ENCODE measurements around the gene PLA2R1.

PLA2R1 gene

GRCh38 chr2:160028431-160029269 is 33.8 kb downstream of the PLA2R1 start:
- no peak for DNase-seq

- no peak for DNase-seq
Measured at GRCh38 chr2:160022162-160022561, 40.3 kb downstream of the PLA2R1 start.

- no peak for DNase-seq
Measured at GRCh38 chr2:160019374-160020090, 42.9 kb downstream of the PLA2R1 start.

- DNase-seq: no peak
Measured at GRCh38 chr2:160015746-160016145, 46.7 kb downstream of the PLA2R1 start.

- DNase-seq: no peak
Measured at GRCh38 chr2:160014227-160014626, 48.2 kb downstream of the PLA2R1 start.

DNA sequence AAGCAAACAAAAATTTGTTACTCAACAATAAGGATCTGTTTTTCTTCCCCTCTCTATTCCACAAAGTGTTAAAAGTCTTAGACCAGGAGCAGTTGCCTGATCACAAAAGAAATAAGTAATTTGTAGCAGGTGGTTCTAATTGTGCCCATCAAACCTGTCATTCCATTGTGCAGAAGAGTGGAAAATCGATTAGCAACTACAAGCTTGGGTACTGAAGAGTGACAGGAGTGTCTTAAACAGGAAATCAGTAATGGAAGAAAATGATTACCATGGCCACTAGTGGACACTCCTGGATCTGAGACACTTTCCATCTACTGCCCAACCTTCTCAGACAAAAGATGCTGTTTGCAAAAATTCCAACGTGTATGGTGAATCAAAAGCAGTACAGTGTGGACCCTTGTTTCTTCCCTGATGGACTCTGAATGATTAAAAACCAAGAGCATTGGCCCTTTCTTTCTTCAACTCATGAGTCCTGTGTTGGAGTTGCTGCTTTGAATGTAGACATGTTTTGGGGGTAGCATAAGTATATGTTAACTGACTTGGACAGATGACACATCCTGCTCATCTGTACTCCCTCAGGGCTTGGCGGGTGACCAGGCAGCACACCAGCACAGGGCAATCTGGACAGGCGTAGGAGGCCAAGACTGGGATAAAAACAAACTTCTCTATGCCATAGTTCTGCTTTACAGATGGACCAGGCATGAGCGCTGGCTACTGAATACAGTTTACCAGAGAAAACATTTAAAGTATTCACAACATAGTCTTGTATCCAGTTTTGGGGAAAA is 51.9 kb downstream of the PLA2R1 start:
- no peak for DNase-seq

DNA sequence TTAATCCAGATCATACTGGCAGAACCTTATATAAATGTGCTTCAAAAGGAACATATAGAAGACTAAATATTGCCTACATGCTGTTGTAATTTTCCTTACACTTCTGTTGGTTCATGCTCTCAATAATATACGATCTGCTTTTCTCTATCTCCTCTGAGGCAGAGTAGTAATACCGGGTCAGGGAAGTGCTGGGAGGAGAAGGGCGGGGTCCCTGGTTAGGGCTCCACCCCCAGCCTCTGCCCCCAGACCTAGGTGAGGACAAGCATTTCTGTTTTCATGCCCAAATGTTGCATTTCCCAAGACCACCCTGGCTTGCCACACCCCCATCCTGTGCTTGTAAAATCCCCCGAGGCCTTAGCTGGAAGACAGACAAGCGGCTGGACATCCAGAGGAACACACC is 55.3 kb downstream of the PLA2R1 start:
- DNase-seq: no peak

DNA sequence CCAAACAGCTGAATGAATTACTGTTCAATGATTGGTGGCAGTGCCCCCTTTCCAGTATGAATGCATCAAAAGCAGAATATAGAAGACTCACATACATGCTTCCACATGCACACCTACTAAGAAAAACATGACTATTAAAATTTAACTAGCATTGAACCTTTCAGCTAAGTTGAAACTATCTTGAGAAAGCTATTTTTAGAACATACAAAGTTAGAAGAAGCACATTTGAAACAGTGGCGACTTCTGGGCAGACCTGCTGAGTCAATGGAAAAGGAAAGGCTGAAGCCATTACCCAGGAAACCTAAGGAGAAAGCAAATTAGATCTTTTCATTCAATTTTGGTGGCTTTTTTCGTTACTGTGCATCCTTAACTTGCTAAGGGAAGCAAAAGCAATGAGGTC is 55.9 kb downstream of the PLA2R1 start:
- DNase-seq: no peak

GRCh38 chr2:160005908-160006307 is 56.5 kb downstream of the PLA2R1 start:
- no peak for DNase-seq

DNA sequence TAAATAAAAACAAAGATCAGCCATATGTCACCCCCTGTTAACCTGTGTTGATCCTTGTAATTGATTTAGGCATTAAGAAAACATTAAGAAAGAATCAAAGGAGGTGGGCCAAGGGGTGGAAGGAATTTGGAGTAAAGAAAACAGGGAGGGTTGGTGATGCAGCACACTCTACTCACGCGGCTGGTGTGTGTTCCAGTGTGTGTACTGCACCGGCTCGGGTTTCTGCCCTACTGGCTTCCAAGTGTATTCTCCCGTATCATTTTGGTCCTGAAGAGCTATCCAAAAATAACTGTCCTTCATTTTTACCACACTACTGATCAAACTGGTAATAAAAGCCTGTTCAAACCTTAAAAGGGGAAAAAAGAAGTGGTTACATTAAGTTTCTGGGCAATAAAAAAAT is 56.9 kb downstream of the PLA2R1 start:
- no peak for DNase-seq

- no peak for DNase-seq
Measured at GRCh38 chr2:159998961-159999360, 63.5 kb downstream of the PLA2R1 start.

DNA sequence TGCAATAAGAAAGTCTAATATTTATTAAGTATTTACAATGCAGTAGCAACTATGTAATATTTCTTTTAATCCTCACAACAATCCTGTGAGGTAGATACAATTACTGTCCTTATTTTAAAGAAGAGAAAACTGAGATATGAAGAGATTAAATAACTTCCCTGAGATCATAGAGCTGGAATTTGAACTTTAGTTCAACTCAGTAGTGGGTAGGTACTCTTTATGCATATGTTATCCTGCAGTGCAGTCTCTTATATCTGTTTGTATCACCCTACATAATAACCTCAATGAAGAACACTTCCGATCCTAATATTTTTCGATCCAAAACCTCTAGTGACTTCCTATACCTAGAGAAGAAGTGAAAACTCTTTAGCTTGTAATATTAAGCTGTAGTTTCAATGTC is 64.2 kb downstream of the PLA2R1 start:
- DNase-seq: no peak

- DNase-seq: no peak
Measured at GRCh38 chr2:159996792-159997546, 65.4 kb downstream of the PLA2R1 start.

- DNase-seq: no peak
Measured at GRCh38 chr2:159995038-159995437, 67.4 kb downstream of the PLA2R1 start.

GRCh38 chr2:159989249-159989648 is 73.2 kb downstream of the PLA2R1 start:
- DNase-seq: no peak

DNA sequence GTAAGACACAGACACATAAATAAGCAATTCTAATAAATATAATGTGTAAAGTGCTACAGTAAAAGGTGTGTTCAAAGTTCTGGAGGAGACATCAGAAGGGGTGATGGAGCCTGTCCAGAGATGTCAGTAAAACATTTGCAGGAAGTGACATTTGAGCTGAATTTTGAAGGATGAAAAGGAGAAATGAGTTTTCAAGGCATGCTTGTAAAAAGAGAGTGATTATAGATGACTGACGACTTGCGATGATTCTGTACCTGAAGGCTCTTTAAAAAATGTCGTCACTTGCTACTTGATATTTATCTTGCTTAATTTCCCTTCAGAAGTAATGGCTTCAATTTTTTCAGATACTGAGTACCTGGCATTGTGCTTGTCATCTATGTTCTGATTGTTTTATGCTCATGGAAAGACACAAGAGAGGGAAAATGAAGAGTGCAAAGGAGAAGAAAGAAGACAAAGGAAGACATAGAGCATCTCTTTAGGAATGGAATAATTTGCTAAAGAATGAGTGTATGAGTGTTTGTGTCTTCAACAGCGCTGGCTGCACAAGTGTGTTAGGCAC is 73.9 kb downstream of the PLA2R1 start:
- DNase-seq: no peak

DNA sequence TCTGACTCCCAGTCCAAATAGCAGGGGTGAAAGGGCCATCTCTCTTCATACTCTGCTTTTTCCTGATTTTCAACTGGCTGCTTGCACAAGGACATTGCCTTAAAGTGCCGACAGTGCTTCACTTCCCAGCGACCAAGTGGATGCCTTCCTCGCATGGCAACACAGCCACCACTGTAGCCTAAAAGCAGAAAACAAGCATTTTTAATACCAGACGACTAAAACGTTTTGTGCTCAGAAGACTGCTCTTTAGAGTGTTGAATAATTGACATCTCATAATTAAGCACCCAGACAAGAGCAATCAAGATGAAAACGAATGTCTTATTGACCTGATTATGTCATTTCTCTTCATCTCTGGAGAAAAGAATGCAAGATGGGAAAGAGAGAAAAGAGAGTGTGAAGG is 75.2 kb downstream of the PLA2R1 start:
- DNase-seq: no peak

DNA sequence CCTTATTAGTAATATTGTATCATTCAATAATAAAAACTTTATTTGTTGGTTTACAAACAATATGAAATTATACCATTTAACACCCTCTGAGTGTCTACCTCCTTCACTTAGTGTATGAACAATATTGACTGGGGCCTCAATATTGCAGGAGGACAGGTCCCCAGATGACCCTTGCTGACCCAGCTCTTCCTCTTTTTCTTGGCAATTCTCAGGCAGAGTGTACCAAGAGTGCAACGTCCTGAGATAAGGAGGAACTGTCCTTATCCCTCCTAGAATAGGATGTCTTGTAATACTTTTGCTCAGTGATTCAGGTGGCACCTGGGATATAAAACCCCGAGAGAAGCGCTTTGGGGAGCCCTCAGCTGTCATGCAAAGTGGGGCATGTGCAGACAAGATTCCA is 76.8 kb downstream of the PLA2R1 start:
- DNase-seq: no peak

DNA sequence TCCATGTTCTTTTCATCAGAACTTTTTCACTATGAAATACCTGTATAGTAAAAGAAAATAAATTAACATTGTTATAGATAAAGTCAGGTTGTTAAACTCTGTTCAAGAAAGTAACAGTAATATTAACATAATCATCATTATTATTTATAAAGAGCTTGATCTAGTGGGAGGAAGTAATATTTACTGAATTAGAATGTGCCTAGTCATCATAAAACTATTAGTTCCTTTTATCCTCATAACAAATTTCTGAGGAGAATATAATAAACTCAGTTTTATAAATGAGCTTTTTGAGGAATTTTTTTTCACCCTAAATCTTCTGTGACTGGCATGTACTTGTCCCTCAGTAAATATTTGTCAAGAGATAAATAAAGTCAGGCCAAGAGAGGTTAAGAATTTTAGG is 78.4 kb downstream of the PLA2R1 start:
- no peak for DNase-seq

DNA sequence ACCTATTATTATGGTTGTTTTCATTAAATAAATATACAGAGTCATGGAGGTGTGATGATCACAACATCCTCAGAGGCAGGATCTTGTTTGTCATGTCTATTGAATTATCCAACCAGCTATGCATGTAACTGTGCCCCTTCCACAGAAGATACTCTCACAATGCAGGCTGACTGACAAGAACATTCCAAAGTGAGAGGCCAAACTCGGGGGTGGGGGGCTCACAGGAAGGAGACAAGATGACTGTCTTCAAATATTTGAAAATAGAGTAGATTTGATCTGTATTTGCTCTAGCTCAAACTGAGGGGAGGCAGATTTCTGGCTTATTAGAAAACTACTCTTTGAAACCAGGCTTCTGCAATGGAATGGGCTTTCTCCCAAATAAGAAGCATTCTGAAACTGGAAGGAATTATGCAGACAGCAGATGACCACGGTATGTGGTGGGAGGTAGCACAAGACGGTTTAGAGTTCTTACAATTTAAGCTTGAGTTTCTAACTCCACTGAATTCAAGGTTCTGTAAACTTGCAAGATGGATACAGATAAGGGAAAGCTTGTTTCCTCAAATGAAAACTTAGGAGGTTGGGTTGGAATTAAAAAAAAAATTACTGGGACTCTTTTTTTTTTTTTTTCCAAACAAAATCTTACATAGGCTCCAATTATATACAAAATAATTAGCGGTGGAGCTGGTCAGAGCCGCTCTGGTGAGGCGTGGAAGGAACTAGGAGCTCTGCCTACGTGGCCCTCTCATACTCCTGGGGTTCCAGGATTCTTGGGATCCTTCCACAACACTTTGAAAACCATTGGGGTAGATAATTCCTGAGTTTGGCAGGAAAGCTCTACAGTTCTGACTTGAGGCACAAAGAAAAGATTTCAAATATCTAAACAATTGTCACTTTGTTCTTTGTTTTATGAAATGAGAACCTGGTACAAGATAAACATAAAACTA is 79.3 kb downstream of the PLA2R1 start:
- DNase-seq: no peak

DNA sequence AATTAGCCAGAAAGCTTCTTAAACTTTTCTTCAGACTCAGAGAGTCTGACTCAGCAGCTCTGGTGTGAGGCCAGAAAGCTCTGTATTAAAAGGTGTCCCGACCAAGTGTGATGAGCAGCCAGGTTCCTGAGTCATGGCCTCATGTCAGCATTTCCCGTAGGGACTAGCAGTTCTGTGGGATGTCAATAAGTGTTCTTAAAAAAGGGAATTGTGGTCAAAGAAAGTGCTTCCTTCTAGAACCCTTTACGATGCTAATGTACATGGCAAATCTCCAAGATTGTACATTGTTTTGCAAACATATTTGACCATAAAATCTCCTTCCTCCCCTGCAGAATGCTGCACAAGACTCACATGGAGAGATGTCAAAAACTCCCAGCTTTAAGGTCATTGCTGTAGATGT is 80.1 kb downstream of the PLA2R1 start:
- DNase-seq: no peak

Data from DMS153 (cell line).